H9 (cell line): Measurements from ENCODE around the gene SDC4. TPM values are rescaled to one million over a fixed set of nuclear protein-coding genes. Genes with fewer than 3 reads are reported as not detected.

ENCODE experiments used
- DNase-seq: peaks from one replicate; pipeline ENCODE4 v3.0.0-alpha.2; 2017
- H2AFZ ChIP-seq: one replicate; pipeline ENCODE4 v1.6.1; 2013; ENCODE audit warnings: mild to moderate bottlenecking, low read length, control low read depth, moderate library complexity
- H2AK5ac ChIP-seq: 2 replicates; pipeline ENCODE4 v1.6.1; 2013; ENCODE audit warnings: low read length, control low read depth, mixed read lengths; ENCODE audit not compliant: insufficient read length
- H2BK120ac ChIP-seq: one replicate; pipeline ENCODE4 v1.6.1; 2013; ENCODE audit warnings: low read depth, mild to moderate bottlenecking, low read length, control low read depth, inconsistent platforms; ENCODE audit not compliant: poor library complexity, severe bottlenecking
- H2BK12ac ChIP-seq: 2 replicates; pipeline ENCODE4 v1.6.1; 2013; ENCODE audit warnings: low read length, control low read depth, mixed read lengths, low read depth; ENCODE audit not compliant: insufficient read length
- H2BK15ac ChIP-seq: 2 replicates; pipeline ENCODE4 v1.6.1; 2013; ENCODE audit warnings: low read depth, low read length, control low read depth
- H2BK20ac ChIP-seq: one replicate; pipeline ENCODE4 v1.6.1; 2013; ENCODE audit warnings: low read depth, mild to moderate bottlenecking, low read length, control low read depth, inconsistent platforms; ENCODE audit not compliant: poor library complexity, severe bottlenecking
- H2BK5ac ChIP-seq: 2 replicates; pipeline ENCODE4 v1.6.1; 2013; ENCODE audit warnings: low read length, control low read depth, mixed read lengths; ENCODE audit not compliant: insufficient read length
- H3K14ac ChIP-seq: 2 replicates; pipeline ENCODE4 v1.6.1; 2013; ENCODE audit warnings: low read length, control low read depth; ENCODE audit not compliant: insufficient read depth
- H3K18ac ChIP-seq: 2 replicates; pipeline ENCODE4 v1.6.1; 2013; ENCODE audit warnings: low read depth, mild to moderate bottlenecking, mixed read lengths, low read length, control low read depth; ENCODE audit not compliant: insufficient read length
- H3K23ac ChIP-seq: 2 replicates; pipeline ENCODE4 v1.6.1; 2013; ENCODE audit warnings: low read length, control low read depth, mixed read lengths, low read depth; ENCODE audit not compliant: insufficient read length
- H3K23me2 ChIP-seq: 2 replicates; pipeline ENCODE4 v1.6.1; 2013; ENCODE audit warnings: low read depth, mild to moderate bottlenecking, mixed read lengths, low read length, control low read depth; ENCODE audit not compliant: insufficient read length, poor library complexity, severe bottlenecking
- H3K27ac ChIP-seq: 2 replicates; pipeline ENCODE4 v1.5.1; 2013; ENCODE audit warnings: low read length, control low read depth, mixed read lengths, low read depth; ENCODE audit not compliant: insufficient read length
- H3K27me3 ChIP-seq: 2 replicates; pipeline ENCODE4 v1.6.1; 2013; ENCODE audit warnings: low read length, control low read depth, inconsistent platforms; ENCODE audit not compliant: insufficient read depth
- H3K4ac ChIP-seq: 2 replicates; pipeline ENCODE4 v1.6.1; 2013; ENCODE audit warnings: low read depth, mild to moderate bottlenecking, control low read depth, inconsistent platforms, low read length, moderate library complexity
- H3K4me1 ChIP-seq: 2 replicates; pipeline ENCODE4 v1.6.1; 2013; ENCODE audit warnings: low read length, control low read depth, inconsistent platforms; ENCODE audit not compliant: insufficient read depth
- H3K4me2 ChIP-seq: 2 replicates; pipeline ENCODE4 v1.6.1; 2013; ENCODE audit warnings: low read length, control low read depth, mixed read lengths; ENCODE audit not compliant: insufficient read length, insufficient read depth
- H3K56ac ChIP-seq: 2 replicates; pipeline ENCODE4 v1.6.1; 2013; ENCODE audit warnings: low read depth, mild to moderate bottlenecking, mixed read lengths, low read length, control low read depth; ENCODE audit not compliant: insufficient read length
- H3K79me1 ChIP-seq: 2 replicates; pipeline ENCODE4 v1.6.1; 2013; ENCODE audit warnings: low read depth, mild to moderate bottlenecking, moderate library complexity, low read length, control low read depth, inconsistent platforms; ENCODE audit not compliant: insufficient read depth, poor library complexity, severe bottlenecking
- H3K79me2 ChIP-seq: 2 replicates; pipeline ENCODE4 v1.6.1; 2013; ENCODE audit warnings: low read length, control low read depth, inconsistent platforms; ENCODE audit not compliant: insufficient read depth
- H3K9ac ChIP-seq: 2 replicates; pipeline ENCODE4 v1.6.1; 2013; ENCODE audit warnings: low read length, control low read depth, mixed read lengths; ENCODE audit not compliant: insufficient read length; ENCODE audit errors: extremely low read depth
- H3K9me3 ChIP-seq: one replicate; pipeline ENCODE4 v1.6.1; 2013; ENCODE audit warnings: low read depth, low read length, inconsistent platforms; ENCODE audit not compliant: control insufficient read depth
- H3T11ph ChIP-seq: one replicate; pipeline ENCODE4 v1.6.1; 2013; ENCODE audit warnings: mild to moderate bottlenecking, low read length, control low read depth, inconsistent platforms
- H4K20me1 ChIP-seq: one replicate; pipeline ENCODE4 v1.6.1; 2013; ENCODE audit not compliant: control insufficient read depth, insufficient read length, insufficient read depth
- H4K5ac ChIP-seq: 2 replicates; pipeline ENCODE4 v1.6.1; 2013; ENCODE audit warnings: low read depth, mild to moderate bottlenecking, mixed read lengths, low read length, control low read depth; ENCODE audit not compliant: insufficient read length
- H4K8ac ChIP-seq: replicated peaks from 2 replicates; pipeline ENCODE4 v1.6.1; 2013; ENCODE audit warnings: low read length, control low read depth, mixed read lengths, low read depth; ENCODE audit not compliant: insufficient read length
- H4K91ac ChIP-seq: 2 replicates; pipeline ENCODE4 v1.6.1; 2013; ENCODE audit warnings: low read depth, mild to moderate bottlenecking, moderate library complexity, mixed read lengths, low read length, control low read depth; ENCODE audit not compliant: insufficient read length
- H3K27ac Mint-ChIP-seq, 3 experiments: 2 replicates in 2 of 3; 3 replicates in 1 of 3; pipeline ENCODE4 v1.8.0; 2020 to 2021; ENCODE audit warnings: mixed read lengths in 3 of 3, mild to moderate bottlenecking in 1 of 3, moderate library complexity in 1 of 3
- H3K27me3 Mint-ChIP-seq: 2 replicates; pipeline ENCODE4 v1.8.0; 2021; ENCODE audit warnings: low read depth, mild to moderate bottlenecking, moderate library complexity, mixed read lengths
- H3K36me3 Mint-ChIP-seq, 3 experiments: 2 replicates in 2 of 3; 3 replicates in 1 of 3; pipeline ENCODE4 v1.8.0; 2020 to 2021; ENCODE audit warnings: low read depth in 3 of 3, mixed read lengths in 3 of 3; ENCODE audit not compliant: insufficient read depth in 1 of 3
- H3K4me1 Mint-ChIP-seq, 2 experiments: 2 replicates each; pipeline ENCODE4 v1.8.0; 2020; ENCODE audit warnings: mixed read lengths in 2 of 2
- H3K4me3 Mint-ChIP-seq, 2 experiments: 2 replicates in 1 of 2; 3 replicates in 1 of 2; pipeline ENCODE4 v1.8.0; 2020 to 2021; ENCODE audit warnings: mild to moderate bottlenecking in 2 of 2, mixed read lengths in 2 of 2, moderate library complexity in 1 of 2
- H3K9me3 Mint-ChIP-seq, 2 experiments: 2 replicates in 1 of 2; 3 replicates in 1 of 2; pipeline ENCODE4 v1.8.0; 2020; ENCODE audit warnings: mild to moderate bottlenecking in 2 of 2, mixed read lengths in 2 of 2, moderate library complexity in 1 of 2
- CTCF ChIP-seq: fragments of 200-600 bp; sonication (generic); conservative IDR thresholded peaks from 3 replicates; pipeline ENCODE4 v1.8.0; 2021; ENCODE audit warnings: antibody characterized with exemption, mild to moderate bottlenecking
- WGBS: extraction: QIAGEN DNeasy Blood & Tissue Kit; methylation state at CpG from one replicate; pipeline ENCODE4 v1.1.7; 2013; ENCODE audit warnings: missing lambda C conversion rate, low lambda C conversion rate, mixed read lengths; ENCODE audit not compliant: insufficient read length; ENCODE audit errors: extremely low coverage; 5-methylcytosine and 5-hydroxymethylcytosine counted together
- total RNA-seq: library from RNA; stranded (reverse); gene quantifications from 2 replicates; pipeline ENCODE4 v1.2.1, GENCODE V29; 2021

The SDC4 gene
- total RNA-seq, 1 experiment from 2014 or later, result 50.7 TPM

DNA sequence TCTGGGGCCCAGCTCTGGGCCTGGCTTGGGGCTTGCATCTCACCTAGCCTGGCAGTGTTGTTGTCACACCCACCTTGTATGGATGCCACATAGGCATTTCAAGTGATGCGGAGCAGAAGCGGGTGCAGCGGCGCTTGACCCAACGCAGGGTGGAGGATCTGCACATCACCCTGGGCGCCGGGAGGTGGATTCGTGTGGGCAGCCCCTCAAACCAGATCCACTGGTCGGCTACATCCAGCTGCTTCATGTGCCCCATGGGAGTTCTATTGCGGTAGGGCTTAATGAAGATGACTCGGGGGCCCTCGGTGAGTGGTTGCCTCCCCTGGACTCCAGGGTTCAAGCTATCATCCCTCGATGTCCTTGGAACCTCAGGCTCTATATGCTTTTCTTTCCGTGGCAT, 26.7 kb upstream of the SDC4 start:
- H2AFZ ChIP-seq, result no peak overlapping the region
- H3K27ac ChIP-seq, result no peak overlapping the region
- no peak overlapping the region for H2AK5ac ChIP-seq
- H3K4me1 ChIP-seq, result no peaks in the 10 kb centered on the region
- H3K56ac ChIP-seq, result no peak overlapping the region
- H3K18ac ChIP-seq, result no peak overlapping the region
- no peak overlapping the region for H3K23ac ChIP-seq
- H2BK20ac ChIP-seq, result no peak overlapping the region
- H3K4ac ChIP-seq, result no peak overlapping the region
- Mint-ChIP-seq H3K27ac (no peak overlapping the region; a peak in 1 of 7 replicates), H3K36me3 (no peaks in the 10 kb centered on the region; a peak in 1 of 7 replicates), H3K27me3 (peaks cover 18% of the 10 kb centered on the region), H3K9me3 (no peaks in the 10 kb centered on the region), H3K4me1 (peaks cover 18 to 24% of the 10 kb centered on the region in 2 experiments), H3K4me3 (no peak overlapping the region)
- WGBS, result no CpG with 5 or more reads among the region's 14 CpGs
- H2BK15ac ChIP-seq, result no peak overlapping the region
- H3K9ac ChIP-seq, result no peak overlapping the region
- no peak overlapping the region for H4K8ac ChIP-seq
- no peak overlapping the region for H3T11ph ChIP-seq
- peaks cover 11% of the 10 kb centered on the region for H3K23me2 ChIP-seq
- no peak overlapping the region for H3K14ac ChIP-seq
- DNase-seq, result no peak
- no peaks in the 10 kb centered on the region for H4K20me1 ChIP-seq
- no peaks in the 10 kb centered on the region for H3K79me2 ChIP-seq
- no peaks in the 10 kb centered on the region for H3K9me3 ChIP-seq
- H3K79me1 ChIP-seq, result no peaks in the 10 kb centered on the region
- H3K4me2 ChIP-seq, result no peak overlapping the region
- peaks cover 2% of the 10 kb centered on the region; the same call in 1 of the 2 replicates for H3K27me3 ChIP-seq
- no peak overlapping the region for H2BK12ac ChIP-seq
- H4K91ac ChIP-seq, result no peak overlapping the region
- H4K5ac ChIP-seq, result no peak overlapping the region
- no peak overlapping the region for H2BK5ac ChIP-seq
- no peak for TF ChIP-seq CTCF
- no peak overlapping the region for H2BK120ac ChIP-seq
